K562 (cell line): ENCODE data around the gene ALDOC. TPM values are rescaled to one million over a fixed set of nuclear protein-coding genes. Genes with fewer than 3 reads are reported as not detected.
A peak's percentile ranks its signal among the peaks of the same experiment; 100 is the strongest.

Experiments
- AFF1 ChIP-seq, 2 experiments: fragments of 450-650 bp; IDR thresholded peaks; 2 replicates each; pipeline ENCODE4 v1.6.1; 2018; ENCODE audit warnings: mild to moderate bottlenecking in 2 of 2, low read depth in 1 of 2; ENCODE audit not compliant: partially characterized antibody in 2 of 2
- HNRNPLL ChIP-seq: fragments of 200-400 bp; formaldehyde crosslinking; IDR thresholded peaks from 2 replicates; pipeline ENCODE4 v1.6.1; 2017; ENCODE audit warnings: low read length, low read depth, mild to moderate bottlenecking; ENCODE audit not compliant: poor library complexity, severe bottlenecking
- KLF10 ChIP-seq: fragments of 250-450 bp; sonication (Bioruptor Pico); IDR thresholded peaks from 2 replicates; pipeline ENCODE4 v1.6.1; 2021; ENCODE audit warnings: matching md5 sums
- MECOM ChIP-seq: fragments of 250-450 bp; sonication (Bioruptor Pico); IDR thresholded peaks from 2 replicates; pipeline ENCODE4 v1.8.0; 2022; ENCODE audit warnings: inconsistent platforms
- RB1 ChIP-seq: fragments of 450-650 bp; IDR thresholded peaks from 2 replicates; pipeline ENCODE4 v1.6.1; 2017; ENCODE audit warnings: low read depth, mild to moderate bottlenecking
- SAFB ChIP-seq: fragments of 200-400 bp; formaldehyde crosslinking; IDR thresholded peaks from 2 replicates; pipeline ENCODE4 v1.6.1; 2017; ENCODE audit warnings: low read depth, low read length, borderline replicate concordance
- TCF15 ChIP-seq: fragments of 250-450 bp; sonication (Bioruptor Pico); IDR thresholded peaks from 2 replicates; pipeline ENCODE4 v1.8.0; 2022; ENCODE audit warnings: moderate library complexity, mild to moderate bottlenecking, inconsistent platforms
- USF2 ChIP-seq: sonication (generic); formaldehyde crosslinking; IDR thresholded peaks from 2 replicates; pipeline ENCODE4 v1.5.0; 2020; ENCODE audit warnings: missing genetic modification reagents
- polyA plus RNA-seq, 8 experiments: library from polyadenylated mRNA; depleted of rRNA in 4 of 8; stranded (reverse) in 5 of 8; unstranded in 3 of 8; fragments of >200 nt; fragmentation: Nextera tagmentation in 2 of 8; fragmentation: Illumina TruSeq in 1 of 8; extraction: Ambion mirVana in 2 of 8; extraction: Trizol in 1 of 8; gene quantifications; 2 replicates each; pipeline versions ENCODE4 v1.2.1 to v1.2.3, GENCODE V29; 2011 to 2014; ENCODE audit warnings: inconsistent platforms in 1 of 8, missing spikeins in 1 of 8
- total RNA-seq, 7 experiments: library from RNA; depleted of rRNA in 6 of 7; stranded (reverse); fragments of >200 nt in 6 of 7; fragmentation: Illumina TruSeq in 2 of 7; extraction: Trizol in 2 of 7; gene quantifications; 2 replicates each; pipeline versions ENCODE4 v1.2.1 to v1.2.3, GENCODE V29; 2011 to 2021; ENCODE audit warnings: low replicate concordance in 1 of 7

ALDOC gene
- total and polyA plus RNA-seq, 9 of the 15 experiments (the other 6 are each of a cell fraction or from before 2014, with no cell fraction given) = 43.2 to 263 (median 99.2) TPM

- TF ChIP-seq AFF1 (IDR thresholded peaks at IDR 0.05; ENCODE audit: low read depth in 1 of 2, partially characterized antibody in 2 of 2) = no peak
- no peak for TF ChIP-seq SAFB
- TF ChIP-seq USF2 (CRISPR knock-in tag) = no peak
- TF ChIP-seq RB1 = 0 out of 2 replicates have a peak, but pooled peaks have one; percentile 32
- TF ChIP-seq KLF10 = no peak
- peak; percentile 74 for TF ChIP-seq HNRNPLL
- no peak for TF ChIP-seq TCF15 (CRISPR knock-in tag)
- no peak for TF ChIP-seq MECOM (CRISPR knock-in tag)
- TF ChIP-seq, all 486 proteins: peak for 84
These were observed 5.2 kb downstream of the ALDOC start, which contains the start of gene PIGS (continued) for GRCh38 chr17:28571361-28572122.
